Femur (tissue), 1 donor: Measurements from ENCODE around the gene HADHB.

ENCODE experiments used
- DNase-seq: peaks from one replicate; pipeline ENCODE4 v3.0.0-alpha.2; 2017

Gene HADHB

DNA sequence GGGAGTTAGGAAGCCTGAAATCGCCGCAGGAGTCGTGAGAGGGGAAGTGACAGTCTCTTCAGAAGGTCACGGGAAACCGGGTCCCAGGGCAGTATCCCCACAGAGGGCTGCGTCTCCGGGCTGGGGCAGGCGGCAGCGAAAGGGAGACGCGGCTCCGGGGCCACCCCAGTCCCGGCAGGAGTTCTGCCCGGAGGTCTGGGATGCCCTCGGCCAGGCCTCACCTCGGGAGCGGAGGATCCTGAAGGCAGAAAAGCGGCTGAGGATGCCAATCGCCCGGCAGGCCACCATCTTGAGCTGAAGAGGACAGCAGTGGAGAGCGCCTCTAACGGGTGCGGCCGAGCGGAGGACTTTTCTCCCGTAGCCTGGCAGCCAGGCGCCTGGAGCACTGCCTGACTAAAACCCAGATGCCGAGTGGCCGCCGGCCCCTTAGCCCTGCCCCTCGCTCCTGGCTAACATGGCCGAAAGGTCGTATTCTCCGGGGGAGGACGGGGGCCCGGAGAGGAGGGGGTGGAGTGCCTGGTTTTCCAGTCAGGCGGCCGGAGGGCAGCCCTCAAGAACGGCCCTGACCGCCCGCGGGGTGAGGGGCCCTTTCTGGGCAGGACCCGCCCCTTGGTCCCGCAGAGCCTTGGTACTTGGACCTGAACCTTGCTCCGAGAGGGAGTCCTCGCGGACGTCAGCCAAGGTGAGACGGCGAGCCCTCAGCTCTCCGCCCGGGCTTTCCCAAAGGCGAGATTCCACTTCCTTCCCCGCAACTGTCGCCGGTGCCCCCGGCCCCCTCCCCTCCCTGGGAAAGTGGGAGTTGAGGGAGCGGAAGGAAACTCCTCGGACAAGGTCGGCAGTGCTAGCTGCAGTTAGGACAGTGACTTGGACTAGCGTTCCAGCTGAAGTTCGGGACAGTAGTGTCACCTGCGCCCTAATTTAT lies at the start of gene HADHB, which contains the start of gene HADHA:
Gene HADHB (plus strand): TSS at position 631 of the 922 bp plus-strand sequence. CDS start 9,316 bp downstream, outside the sequence.
Gene HADHA (minus strand): TSS at position 324 of the 922 bp plus-strand sequence. CDS start 36 bp downstream, at position 288.
- DNase-seq = peak; percentile 92

DNA sequence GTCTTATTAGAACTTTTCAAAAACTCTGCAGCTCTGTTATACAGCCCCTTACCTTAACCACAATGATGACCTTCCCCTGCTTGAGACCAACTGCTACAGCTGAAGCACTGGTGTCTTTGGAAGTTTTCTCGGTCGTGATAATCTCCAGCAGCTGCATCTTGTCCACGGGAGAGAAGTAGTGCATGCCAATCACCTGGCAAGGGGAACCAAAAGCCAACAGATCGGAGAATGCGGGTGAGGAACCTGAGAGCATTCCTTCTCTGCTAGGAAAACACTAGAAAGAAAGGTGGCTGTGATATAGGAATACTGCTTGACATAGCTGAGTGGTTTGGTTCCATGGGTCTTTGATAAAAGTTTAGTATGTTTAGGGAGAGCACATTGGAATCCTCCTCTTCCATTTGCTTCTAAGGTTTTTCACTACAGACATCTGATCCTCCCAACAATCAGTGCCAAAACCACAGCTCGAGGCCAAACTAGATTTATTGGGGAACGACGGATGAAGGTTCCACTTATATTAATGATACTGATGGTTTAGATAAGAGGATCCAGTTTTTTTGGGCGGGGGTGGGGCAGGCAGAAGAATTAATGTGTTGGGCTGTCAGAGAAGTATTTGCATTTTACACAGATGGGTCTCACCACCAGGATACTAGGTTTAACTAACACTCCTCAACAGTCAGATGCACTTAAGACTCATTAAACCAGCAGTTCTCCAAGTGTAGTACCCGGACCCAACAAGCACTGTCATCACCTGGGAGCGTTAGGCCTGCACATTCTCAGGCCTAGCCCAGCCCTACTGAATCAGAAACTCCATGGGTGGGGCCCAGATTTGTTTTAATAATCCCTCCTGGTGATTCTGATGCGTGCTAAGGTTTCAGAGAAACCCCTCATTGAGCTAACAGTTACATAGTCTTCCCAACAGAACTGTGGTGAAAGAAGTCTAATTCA lies 49.4 kb upstream of the HADHB start:
- no peak for DNase-seq

DNA sequence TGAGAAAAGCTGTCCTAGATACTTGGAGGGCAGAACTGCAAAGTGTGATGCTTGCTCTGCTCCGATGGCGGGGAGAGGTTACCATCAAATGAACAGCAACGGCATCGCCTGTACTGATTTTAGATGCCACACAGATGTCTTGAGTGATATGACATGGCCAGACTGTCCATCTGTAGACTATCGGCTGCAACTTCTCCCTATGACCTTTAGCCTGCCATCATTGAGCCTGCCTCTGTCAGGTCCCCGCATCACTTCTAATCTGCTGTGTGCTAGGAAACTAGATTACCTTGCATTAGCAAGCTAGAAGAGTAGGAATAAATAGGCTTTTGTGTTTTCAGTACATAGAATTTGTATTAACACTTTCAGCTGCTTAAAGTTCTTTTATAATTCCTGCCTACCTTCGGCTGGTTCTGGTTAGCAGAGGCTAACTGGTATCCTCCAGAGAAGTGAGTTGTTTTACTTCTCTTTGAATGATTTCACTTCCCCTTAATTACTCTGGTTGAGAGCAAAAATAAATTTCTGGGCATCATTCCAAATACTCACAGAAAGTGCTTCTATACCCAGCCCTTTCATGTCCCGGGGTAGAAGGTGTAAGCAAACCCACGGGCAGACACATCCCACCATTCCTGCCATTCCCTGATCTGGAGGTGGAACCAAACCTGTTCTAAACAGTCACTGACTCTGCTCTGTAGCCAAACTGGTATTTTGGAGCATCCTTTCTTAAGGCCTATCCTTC lies 47.9 kb upstream of the HADHB start:
- no peak for DNase-seq

DNA sequence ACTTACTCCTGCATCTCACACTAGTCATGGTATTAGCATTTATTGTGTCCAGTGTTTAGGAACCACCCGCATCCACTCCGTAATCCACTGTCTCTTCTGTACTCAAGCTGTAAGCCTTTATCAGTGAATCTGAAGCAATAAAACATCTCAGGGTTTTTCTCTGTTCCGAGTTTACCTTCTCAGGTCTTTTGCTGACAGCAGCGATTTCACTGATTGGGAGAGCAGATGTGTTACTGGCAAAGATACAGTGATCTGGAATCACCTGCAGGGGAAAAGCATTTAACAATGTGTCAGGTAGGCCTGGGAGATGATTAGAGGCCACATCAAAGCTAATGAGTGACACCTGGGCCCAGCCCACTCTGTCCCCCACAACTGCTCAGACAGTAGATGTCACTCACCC lies 47.2 kb upstream of the HADHB start:
- DNase-seq = no peak

DNA sequence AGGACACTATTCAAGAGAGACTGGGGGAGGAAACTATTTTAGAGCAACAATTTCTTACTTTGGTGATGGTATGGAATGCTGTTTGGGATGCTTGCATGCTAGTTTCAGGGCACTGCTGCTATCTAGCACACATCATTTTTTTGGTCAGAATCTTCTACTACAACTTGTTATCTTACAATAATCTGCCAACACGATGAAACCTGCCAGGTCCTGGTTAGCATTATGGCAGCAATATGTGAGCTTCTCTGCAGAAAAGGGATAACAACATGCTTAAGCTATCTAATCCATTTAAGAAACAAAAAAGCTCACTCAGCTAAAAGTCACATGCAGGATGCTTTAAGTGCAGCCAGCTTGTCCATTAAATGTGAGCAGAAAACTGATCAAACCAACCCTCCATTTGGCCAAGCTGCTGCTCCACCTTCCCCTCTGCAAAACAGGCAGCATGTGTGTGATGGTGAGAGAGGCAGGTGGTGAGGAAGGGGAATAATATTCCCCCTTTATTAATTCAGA lies 41.7 kb upstream of the HADHB start:
- no peak for DNase-seq

DNA sequence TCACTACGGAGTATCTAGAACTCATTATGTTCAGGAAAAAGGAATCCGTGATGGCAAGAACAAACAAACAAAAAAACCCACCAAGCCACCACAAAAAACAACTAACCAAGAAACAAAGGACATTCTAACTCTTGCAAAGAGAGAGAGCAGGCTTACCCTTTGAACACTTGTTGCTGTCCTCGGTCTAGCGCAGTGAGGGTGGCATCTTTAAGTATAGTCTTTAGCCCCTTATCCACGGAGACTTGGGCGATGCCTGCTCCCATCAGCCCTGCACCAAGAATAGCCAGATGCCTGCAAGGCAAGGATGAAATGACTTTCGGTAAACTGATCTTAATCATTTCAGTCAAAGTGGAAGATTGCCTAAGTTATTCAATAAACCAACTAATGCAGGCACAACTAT lies 40.8 kb upstream of the HADHB start:
- no peak for DNase-seq

DNA sequence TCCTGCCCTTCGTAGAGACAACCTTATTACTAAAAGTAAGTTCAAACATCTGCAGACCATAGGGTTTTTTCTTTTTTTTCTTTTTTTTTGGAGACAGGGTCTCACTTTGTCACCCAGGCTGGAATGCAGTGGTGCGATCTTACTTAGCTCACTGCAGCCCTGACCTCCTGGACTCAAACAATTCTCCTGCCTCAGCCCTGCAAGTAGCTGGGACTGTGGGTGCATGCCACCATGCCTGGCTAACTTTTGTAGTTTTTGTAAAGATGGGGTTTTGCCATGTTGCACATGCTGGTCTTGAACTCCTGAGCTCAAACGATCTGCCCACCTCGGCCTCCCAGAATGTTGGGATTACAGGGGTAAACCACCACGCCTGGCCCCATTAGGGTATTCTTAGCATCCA lies 32.7 kb upstream of the HADHB start:
- DNase-seq = no peak

DNA sequence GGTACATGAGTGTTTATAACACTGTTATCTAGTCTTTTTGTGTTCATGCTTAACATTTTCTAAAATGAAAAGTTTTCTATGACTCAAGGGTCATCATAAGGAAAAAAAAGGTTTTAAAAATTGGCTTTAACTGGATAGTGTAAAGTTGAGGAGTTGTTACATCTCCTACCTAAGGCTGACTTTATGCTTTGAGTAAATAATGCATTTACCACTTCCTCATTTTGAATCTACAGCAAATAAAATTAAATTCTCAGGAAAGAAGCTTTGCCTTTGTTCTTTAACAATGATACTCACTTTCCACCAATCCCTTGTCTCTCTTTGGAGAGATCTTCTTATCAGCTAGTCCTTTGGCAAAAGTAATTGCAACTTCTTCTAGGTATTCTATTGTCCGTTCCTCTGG lies 30.0 kb upstream of the HADHB start:
- no peak for DNase-seq

DNA sequence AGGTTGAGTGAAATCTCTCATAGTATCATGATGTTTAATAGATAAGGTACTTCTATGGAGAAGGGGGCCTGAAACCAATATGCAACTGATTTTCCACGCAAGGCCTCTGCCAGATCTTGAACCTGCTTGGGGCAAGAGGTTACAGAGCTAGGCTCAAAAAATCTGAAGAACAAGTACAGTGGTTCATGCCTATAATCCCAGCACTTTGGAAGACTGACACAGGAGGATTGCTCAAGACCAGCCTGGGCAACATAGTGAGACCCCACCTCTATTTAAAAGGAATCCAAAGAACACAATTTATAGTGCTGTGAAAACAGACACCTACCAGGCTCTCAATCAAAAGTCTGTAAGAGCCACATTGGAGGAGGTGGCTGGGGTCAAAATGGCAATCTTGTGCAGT lies 28.9 kb upstream of the HADHB start:
- DNase-seq = no peak

DNA sequence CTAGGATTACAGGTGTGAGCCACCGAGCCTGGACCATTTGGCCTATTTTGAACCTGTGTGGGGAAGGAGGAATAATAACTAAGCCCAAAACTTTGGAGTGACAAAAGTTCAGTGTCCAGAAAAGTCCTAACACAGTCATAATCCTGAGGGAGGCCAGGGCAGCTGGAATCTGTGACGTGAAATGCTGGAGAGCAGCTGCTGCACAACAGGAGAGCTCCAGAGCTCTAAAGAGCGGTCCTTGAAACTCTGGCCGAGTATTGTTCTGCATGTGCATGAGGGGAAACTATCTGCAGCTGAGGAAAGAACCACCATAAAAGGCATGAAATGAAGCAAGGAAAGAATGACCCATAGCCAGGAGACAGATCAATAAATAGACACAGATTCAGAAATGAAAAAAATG lies 28.2 kb upstream of the HADHB start:
- no peak for DNase-seq

DNA sequence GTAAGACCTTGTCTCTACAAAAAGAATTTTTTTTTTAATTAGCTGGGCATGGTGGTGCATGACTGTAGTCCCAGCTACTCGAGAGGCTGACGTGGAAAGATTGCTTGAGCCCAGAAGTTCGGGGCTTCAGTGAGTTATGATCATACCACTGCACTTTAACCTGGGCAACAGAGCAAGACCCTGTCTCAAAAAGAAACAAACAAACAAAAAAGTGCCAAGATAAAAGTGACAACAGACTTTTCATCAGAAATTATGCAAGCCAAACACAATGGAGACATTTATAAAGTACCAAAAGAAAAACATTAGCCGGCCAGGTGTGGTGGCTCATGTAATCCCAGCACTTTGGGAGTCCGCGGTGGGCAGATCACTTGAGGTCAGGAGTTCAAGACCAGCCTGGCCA lies 27.0 kb upstream of the HADHB start:
- no peak for DNase-seq

DNA sequence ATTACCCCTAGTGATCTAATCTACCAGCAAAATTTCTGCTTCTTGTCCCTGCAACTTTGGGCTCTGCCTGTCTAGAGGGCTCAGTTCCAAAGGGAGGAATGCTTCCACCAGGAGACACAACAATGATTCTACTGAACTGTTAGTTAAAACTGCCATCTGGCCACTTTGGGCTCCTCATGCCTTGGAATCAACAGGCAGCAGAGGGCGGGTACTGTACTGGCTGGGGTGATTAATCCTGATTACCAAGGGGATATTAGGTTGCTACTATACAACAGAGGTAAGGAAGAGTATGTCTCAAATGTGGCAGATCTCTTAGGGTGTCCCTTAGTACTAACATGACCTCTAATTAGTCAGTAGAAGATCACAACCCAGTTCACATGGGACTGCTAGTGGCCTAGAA lies 21.7 kb upstream of the HADHB start:
- DNase-seq = no peak

DNA sequence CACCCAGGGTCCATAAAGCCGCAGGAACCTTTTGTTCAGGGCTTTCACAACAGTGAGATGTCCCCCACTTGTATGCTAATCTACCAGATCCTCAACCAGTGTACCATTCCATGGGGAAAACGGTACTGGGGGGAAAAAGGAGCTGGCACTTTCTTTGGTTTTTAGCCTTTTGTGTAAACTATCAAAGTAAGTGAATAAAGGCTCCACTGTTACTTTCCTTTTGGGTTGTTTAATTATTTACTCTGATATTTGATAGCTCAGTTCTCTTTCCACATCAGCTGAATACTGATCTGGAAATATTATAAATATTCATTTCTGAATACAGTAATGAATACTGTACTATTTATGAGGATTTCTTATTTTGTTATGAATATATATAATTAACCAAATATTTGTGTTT lies 20.6 kb upstream of the HADHB start:
- no peak for DNase-seq

DNA sequence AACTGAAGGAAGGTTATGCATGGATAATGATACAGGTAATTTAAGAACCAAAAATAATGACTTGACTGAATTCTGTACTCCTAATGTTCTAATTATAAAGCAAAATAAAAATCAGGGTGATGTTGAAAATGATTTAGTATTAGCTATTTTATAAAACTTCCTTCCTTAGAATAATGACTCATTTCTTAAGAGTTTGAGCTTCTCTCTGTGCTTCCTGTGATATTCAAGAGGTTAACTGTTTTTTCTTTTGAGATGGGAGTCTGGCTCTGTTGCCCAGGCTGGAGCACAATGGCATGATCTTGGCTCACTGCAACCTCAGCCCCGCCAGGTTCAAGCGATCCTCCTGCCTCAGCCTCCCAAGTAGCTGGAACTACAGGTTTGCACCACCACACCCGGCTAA lies 15.1 kb upstream of the HADHB start:
- no peak for DNase-seq

DNA sequence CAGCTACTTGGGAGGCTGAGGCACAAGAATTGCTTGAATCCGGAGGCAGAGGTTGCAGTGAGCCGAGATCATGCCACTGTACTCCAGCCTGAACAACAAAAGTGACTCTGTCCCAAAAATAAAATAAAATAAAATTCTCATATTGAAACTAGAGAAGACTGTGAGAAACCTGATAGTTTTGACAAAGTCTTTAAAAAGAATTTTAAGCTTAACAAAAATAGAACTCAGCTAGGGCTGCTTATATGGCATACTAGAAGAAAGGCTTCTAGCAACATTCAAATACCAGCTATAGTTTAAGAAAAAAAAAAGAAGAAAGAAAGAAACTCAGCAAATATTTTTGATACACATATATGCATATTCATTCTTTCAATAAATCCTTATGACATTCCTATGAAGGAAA lies 13.9 kb upstream of the HADHB start:
- DNase-seq = no peak

DNA sequence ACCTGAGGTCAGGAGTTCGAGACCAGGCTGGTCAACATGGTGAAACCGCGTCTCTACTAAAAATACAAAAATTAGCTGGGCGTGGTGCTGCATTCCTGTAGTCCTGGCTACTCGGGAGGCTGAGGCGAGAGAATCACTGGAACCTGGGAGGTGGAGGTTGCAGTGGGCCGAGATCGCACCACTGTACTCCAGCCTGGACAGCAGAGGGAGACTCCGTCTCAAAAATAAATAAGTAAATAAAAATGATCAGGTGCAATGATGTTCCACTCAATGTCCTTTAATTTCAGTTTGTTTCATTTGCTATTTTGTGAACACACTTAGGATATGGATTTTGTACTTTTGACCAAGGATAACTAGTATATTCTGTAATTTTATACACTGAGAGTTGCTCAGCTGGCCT lies 9.7 kb upstream of the HADHB start:
- no peak for DNase-seq

DNA sequence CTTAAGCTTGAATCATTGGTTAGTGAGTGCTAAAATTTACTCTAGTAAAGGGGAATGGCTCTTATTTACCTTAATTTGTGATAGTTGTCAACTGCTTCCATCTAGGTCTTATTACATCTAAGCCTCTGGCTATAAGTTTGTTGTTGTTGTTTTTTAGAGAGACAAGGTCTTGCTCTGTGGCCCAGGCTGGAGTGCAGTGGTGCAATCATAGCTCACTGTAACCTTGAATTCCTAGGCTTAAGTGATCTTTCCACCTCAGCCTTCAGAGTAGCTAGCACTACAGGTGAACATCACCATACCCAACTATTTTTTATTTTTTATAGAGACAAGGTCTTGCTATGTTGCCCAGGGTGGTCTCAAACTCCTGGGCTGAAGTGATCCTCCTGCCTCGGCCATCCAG lies 6.9 kb upstream of the HADHB start:
- no peak for DNase-seq

DNA sequence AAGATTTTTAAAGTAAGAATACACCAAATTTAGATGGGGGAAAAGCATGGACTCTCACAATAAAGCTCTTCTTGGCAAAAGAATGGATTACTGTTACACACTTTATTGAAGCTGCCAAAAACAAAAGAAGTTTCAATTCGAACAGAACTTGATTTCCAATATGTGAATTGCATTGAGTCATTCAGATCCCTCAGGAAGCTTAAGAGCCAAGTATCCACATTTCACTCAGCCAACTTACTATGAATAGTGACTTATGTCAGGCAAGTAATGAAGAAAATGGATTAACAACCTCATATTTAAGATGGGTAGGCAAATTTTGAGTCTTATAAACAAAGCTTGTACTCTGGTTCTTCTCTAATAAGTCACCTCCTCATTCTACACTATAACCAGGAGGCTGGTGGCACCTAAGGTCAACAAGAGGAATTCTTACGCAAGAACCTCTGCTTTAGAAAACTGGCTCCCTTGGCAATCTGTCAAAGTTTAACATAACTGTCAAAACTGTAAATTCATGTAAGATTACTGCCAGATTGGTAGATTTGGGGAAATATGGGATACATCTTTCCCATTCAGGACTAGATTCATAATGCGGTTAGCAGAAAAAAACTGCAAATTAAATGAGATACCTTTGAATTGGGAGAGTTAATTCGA lies 6.3 kb upstream of the HADHB start:
- no peak for DNase-seq

DNA sequence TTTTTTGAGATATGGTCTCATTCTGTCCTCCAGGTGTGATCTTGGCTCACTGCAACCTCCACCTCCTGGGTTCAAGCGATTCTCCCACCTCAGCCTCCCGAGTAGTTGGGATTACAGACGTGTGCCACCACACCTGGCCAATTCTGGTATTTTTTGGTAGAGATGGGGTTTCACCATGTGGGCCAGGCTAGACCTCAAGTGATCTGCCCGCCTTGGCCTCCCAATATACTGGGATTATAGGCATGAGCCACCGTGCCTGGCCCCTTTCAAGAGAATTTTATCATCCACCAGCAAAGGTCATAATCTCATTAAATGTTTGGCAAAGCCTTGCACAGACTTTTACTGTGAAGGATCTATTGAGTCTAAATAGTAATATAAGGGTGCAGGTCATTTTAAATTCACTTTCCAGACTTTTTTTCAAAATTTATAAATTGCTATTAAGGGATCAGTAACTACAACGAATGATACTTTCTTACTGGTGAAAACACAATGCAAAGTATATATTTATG lies 2.8 kb upstream of the HADHB start:
- no peak for DNase-seq

DNA sequence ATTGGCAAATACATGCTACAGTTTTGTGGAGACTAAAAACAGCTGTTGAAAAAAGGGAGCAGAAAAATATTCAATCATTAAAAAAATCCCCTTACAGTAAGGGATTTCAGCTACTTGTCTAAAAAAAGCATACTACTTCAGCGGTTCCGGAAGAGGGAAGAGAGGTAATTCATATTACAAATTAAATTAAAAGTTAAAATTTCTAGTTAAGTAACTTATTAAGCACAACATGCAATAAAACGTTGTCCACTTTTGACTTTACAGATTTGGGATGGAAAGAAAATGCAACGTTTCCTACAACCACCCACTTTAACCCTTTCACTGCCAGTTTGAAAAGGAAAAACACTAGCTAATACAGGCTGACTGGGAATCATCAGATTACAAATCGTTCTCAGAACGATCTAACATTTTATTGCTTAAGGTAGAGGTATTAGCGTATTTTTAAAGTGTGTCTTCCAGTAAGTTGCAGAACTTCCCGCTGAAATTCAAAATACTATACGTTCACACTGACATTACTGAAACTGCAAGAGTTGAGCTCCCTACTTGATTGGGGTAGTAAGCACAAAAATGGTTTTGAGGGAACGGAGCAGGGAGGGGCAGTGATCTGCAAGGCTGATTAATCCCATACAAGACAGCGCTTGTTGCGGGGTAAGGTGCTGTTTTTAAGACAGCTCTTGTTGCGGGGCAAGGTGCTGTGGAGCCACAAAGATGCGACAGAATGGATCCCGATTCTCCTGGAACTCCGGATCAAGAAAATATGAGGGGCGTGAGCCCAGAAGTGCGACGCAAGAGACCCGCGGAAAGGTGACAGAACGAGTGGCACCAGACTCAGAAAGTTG lies 1.1 kb upstream of the HADHB start:
- DNase-seq = peak; percentile 34

DNA sequence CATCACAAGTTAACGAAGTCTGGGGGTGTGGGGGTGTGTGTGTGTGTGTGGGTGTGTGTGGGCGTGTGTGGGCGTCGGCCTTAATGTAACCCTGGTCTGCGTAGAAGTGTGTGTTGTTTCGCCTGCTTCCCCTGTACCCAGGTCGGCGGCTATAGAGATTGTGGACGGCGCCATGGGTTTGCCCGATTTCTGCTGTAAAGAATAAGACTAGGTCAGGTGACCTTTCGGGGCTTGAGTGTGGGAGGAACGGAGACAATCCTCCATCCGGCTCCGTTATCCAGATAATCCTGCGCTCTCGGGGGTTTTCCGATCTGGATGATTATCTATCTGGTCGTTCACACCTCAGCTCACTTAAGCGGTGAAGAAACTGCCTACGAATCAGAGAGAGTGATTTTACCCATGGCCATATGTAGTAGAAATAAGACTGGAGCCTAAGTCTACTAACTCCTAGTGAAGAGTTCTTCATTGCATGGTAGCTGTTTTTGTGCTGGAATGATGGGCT lies 543 bp downstream of the HADHB start:
- no peak for DNase-seq
